Measurements from ENCODE around the gene GAL3ST3.
"Not testable (repeated sequence)": the region's sequence is repeated elsewhere in the genome, so short reads cannot be mapped to it uniquely, and the experiment has no call there.

The GAL3ST3 gene

DNA sequence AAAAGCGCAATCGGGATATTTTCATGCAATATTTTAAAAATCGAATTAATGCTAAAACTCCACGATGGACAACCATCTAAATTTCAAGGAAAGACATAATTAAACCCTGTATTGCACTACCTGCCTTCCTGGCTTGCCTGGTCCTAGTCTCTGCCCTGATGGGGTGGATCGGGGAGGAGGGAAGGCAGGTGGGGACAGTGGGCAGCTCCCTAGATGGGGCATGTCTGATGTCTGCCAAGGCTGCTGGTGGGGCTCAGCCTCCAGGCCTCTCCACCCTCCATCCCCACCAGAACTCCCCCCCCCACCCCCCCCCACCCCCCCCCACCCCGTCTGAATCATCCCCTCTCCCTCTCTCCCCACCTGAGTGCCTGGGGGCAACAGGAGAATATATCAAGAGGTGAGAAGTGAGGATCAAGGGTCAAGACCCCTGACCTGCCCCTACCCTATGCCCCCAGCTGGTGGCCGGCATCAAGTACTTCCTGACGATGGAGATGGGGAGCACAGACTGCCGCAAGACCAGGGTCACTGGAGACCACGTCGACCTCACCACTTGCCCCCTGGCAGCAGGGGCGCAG, 36.5 kb downstream of the GAL3ST3 start:
- DNase-seq: no peak

DNA sequence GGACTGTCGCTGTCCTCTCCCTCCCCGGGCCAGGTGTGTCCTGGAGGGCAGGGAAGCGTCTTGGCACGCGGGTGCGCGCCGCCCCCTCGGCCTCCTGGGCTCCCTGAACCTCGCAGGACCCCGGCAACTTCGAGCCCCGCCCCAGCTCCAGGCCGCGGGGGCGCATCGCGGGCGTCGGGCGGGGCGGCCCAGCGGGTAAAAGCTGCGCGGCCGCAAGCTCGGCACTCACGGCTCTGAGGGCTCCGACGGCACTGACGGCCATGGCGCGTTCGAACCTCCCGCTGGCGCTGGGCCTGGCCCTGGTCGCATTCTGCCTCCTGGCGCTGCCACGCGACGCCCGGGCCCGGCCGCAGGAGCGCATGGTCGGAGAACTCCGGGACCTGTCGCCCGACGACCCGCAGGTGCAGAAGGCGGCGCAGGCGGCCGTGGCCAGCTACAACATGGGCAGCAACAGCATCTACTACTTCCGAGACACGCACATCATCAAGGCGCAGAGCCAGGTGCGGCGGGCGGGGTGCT, 37.1 kb downstream of the GAL3ST3 start, which contains the start of gene CST6:
Gene CST6, plus strand, starts transcription at position 224 of the 519 bp plus-strand sequence. Its CDS starts 37 bp downstream, at position 261.
- DNase-seq: no peak

DNA sequence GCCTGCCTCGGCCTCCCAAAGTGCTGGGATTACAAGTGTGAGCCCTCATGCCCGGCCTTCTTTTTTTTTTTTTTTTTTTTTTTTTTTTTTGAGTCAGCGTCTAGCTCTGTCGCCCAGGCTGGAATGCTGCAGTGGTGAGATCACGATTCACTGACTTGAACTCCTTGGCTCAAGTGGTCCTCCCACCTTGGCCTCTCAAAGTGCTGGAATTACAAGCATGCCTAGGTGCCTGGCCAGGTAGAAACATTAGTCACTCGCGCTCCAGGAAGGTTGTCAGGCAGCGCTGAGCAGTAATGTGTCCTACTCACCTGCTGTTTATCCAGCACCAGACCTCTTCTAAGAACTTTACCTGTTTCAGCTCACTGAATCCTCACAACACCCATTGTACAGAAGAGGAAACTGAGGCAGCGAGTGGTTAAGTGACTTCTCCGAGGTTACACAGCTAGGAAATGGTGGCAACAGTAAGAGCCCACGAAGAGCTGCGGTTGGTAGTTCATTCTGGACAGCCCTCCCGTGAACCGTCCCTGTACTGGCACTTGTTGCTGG, 37.6 kb downstream of the GAL3ST3 start:
- DNase-seq: no peak

DNA sequence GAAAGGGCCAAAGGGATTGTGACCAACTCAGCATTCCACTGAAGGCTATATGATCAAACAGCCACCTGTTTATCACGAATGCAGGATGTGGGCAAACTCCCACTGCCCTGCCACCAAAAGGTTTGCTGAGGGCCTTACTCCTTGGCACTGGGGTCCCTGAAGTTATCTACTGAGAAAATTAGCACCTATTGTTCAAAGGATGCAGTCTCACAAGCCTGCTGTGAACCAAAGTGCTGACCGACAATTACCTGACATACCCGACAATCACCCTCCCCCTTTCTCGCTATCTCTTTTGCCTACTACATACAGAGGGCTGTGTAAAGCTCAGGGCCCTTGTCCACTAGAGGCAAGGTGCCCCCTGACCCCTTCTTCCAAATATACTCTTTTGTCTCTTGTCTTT, 38.9 kb downstream of the GAL3ST3 start:
- DNase-seq: not testable (repeated sequence)

DNA sequence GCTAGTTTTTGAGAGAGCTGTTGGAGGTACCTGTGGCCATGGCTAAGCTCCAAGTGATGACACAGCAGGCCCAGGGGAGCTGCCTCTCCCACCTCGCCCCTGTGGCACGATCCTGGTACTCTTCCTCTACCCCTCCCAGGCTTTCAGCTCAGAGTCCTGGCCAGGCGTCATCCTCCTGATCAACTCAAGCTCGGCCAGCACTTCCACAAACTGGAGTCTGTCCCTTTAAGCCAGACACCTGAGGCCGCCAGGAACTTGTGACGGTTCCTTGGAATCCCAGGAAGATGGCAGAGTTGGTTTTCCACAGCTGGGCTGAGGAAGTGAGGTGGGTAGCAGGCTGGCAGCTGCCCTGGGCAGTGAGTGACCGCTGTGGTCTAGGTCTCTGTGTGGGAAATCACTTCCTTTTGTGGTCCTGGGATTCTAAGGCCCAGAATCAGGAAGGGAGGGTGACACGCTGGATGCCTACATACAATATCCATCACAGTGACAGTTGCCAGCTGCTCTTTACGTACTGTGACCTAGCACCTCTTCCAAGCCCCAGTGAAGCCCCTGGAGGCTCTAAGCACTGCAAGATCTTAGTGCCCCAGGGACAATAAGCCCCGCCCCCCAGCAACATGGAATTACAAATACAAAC, 40.4 kb downstream of the GAL3ST3 start:
- no peak for DNase-seq

DNA sequence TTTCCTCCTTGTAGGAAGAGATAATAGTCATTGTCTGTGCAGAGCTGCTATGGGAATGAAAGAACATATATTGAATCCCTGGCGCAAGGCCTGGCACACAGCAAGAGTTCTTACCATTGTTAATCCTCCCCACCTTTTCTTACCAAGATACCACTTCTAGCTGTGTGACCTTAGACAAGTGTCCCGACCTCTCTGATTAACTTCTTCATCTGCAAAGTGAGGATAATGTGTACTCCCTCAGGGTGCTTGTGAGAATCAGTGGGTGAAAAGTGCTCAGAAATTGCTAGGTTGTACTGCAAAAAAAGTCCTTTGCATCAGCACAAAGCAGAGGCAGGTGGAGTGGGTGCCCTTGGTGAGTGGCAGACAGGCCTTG, 40.9 kb downstream of the GAL3ST3 start:
- DNase-seq: no peak

DNA sequence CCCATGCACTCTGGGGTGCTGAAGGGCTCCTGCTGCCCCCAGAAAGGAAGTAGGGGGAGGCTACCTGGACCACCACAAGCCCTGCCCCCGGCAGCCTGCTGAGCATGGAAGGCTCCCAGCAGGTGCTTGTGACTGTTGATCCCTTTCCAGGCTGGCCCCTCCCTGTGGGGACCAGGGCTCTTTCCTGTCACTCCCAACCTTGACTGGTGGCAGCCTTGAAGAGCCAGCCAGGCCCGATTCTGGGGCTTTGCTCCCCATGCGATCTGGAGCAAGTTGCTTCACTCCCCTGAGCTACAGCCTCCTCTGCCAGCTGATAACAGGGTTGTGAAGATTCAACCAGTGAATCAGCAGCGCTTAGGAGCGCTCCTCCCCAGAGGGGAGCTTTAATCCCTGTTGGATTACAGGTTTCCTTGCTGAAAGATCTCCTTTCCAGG, 41.7 kb downstream of the GAL3ST3 start:
- DNase-seq: no peak

DNA sequence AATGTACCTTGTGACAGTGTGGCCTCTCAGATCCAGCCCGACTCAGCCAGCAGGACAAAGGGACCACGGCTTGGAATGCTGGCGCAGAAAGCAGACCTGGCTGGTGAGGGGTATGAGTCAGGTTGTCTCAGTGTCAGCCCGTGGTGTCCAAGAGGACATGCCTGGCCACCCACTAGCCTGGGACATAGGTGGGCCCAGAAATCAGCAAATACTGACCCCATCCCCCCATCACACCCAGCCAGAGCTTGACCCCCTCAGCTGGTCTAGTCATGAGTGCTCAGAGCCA, 42.1 kb downstream of the GAL3ST3 start:
- no peak for DNase-seq

DNA sequence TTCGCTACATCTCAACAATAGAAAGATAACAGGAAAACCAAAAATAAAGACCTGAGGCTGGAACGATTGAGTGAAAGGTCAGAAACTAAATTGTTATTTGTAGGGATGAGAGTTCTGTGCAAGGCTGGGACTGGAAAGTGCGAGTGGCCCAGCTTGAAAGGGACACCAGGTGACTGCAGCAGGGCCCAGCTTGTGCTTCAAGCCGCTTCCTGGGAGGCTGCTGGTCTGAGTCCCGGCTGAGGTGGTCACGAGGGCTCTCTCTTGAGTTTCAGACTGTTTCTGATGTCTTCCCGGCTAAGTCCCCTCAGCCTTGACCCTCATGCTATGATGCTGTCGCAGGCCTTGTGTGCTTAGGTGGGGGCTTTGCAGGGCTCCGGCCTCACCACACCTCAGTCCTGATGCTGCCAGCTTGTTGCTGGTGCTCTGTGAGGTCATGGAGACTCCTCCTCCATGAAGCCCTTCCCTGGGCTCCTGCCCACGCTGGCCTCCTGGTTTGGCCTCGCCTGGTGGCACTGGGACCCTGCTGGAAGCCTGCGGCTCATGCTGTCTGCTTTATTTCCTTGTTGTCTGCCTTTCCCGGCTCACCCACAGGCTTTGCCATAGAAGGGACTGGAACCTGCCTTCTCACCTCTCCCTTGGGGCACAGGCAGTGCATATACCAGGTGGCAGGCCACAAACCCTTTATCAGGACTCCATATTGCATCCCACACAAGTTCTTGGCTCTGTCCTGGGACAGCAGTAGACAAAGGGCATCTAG, 42.6 kb downstream of the GAL3ST3 start:
- no peak for DNase-seq

DNA sequence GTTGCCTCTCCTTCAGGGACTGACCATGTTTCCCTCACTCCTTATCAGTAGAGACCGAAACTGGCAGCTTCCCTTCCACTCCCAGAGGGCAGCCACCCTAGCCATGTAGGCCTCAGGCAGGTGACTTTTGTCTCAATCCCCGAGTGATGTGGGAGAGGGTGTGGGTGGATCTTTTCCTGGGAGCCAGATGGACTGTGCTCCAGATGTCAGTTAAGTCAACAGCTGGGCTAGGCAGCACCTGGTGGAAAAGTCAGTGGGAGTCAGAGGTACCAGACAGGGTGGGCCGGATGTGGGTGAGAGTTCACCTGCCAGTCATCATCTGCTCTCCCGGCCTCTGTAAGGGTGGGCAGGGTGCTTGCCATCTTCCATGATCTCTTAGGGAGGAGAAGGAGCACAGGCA, 44.8 kb downstream of the GAL3ST3 start:
- DNase-seq: no peak

DNA sequence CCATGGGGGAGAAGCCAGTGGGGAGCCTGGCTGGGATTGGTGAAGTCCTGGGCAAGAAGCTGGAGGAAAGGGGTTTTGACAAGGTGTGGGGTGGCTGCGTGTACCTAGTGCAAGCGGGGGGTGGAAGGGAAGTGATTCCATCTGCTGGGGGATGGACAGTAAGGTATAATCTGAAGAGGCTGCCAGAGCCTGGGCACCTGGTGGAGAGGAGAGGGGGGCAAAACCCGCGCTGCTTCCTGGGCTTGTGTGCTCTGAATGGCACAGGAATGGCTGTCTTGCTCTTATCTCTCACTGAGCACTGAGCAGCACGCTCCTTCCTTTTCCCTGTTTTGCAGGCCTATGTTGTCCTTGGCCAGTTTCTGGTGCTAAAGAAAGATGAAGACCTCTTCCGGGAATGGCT, 45.7 kb downstream of the GAL3ST3 start:
- no peak for DNase-seq

DNA sequence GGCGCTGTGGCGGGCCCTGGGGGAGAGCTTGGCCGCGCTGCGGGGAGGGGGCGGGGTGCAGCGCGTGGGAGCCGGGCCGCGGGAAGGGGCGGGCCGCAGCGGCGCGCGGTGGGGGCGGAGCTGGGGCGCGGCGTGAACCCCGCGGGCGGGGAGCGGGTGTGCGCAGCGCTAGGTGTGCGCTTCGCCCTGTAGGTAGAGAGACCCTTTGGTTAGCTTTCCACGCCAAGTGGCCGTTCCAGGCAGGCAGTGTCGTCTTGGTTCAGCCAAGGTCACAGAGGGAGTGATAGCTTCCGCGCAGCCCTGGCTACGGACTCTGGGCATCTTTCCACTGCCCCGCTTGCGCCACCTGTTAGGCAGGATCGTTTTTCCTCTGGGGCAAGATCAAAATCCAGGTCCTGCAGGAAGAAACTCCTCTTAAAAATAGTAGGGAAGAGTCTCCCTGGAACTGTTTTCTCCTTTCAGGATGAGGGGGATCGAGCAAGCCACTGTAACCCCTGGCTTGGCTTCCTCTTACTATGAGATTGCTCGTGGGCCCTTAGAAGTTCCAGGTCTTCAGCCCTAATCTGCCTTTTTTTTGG, 46.2 kb downstream of the GAL3ST3 start:
- peak; percentile 71 for DNase-seq

DNA sequence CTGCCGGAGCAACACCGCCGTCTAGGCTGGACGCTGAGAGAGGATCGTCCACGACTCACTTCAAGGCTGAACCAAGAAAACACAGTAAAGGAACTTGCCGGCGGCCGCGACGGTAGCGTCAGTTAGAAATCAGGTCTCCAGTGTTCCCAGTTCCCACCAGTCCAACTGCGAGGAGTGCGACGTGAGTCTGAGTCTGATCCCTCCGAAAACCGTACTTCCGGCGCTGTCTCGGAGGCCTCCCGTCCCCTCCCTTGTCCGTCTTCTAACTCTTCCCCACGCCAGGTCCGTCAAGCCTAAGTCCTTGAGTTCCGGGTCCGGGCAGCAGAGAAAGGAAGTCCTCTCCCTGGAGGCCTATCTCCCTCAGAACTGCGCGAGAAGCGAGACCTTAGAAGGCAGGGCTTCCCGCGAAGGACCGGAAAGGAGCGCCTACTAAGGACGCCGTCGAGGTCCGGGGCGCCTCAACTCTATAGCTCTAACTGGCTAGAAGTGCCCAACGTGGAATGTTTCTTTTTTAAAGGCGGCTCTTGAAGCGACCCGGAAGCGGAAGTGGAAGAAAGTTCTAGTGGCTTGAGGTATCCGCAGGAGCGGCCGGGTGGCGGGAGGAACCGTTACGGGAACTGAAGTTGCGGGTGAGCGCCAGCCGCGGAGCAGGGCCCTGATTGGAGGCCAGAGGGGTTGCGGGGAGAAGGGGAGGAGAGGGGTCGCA, 46.9 kb downstream of the GAL3ST3 start, which contains the start of the genes BANF1 and EIF1AD:
Gene BANF1, plus strand, starts transcription at position 562 of the 706 bp plus-strand sequence. CDS start 748 bp downstream, outside the sequence.
Gene EIF1AD, minus strand, starts transcription at position 216 of the 706 bp plus-strand sequence. CDS start 1,768 bp downstream, outside the sequence.
- peak; percentile 85 for DNase-seq

DNA sequence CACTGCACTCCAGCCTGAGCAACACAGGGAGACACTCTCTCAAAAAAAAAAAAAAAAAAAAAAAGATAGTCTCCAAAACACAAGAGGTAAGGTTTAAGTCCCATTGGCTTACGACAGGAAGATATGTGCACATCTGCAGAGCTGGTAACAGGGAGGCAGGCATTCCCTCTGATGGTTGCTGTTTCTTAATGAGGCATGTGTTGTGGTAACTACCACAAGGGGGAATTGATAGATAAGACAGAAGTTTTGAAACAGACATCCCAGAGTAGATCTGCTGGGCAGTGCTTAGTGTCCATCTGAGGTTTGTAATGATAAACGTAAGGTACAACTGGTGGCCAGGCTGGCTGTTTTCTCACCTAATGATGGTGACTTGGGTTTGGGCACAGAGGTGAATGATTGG, 51.7 kb downstream of the GAL3ST3 start:
- no peak for DNase-seq

DNA sequence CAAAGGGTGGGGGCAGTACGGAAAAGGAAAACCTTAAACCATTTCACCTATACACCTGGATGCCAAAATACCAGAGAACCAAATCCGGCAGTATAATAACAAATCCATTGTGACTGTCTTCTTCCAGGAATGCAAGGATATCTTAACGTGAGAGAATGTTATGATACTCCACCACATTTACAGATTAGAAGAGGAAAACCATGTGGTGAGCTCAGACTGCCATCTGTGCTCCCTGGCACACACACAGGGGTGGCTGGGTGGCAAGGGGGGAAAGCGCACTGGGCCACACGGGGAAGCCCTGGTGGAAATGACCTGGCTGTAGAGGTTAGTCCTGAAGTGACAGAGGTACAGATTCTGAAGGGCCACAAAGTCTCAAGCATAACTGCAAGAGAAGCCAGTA, 56.9 kb downstream of the GAL3ST3 start:
- no peak for DNase-seq

Measured in stimulated activated CD4-positive, alpha-beta T cell treated with anti-CD3 and anti-CD28 coated beads, Interleukin-4, amount 100 ng/mL, for 1 hour (primary cell).